ENCODE data around the gene SMPD4. TPM values are rescaled to one million over a fixed set of nuclear protein-coding genes. Genes with fewer than 3 reads are reported as not detected.
"Not testable (repeated sequence)": the region's sequence is repeated elsewhere in the genome, so short reads cannot be mapped to it uniquely, and the experiment has no call there.

SMPD4 gene
- total and polyA plus RNA-seq, 9 of the 15 experiments (the other 6 are each of a cell fraction or from before 2014, with no cell fraction given): 7.5 to 123 (median 35.7) TPM

GRCh38 chr2:130181880-130182682, 679 bp upstream of the SMPD4 start, which contains the start of gene MZT2B (continued):
- peak; percentile 61; the same call in 1 of the 2 replicates for TF ChIP-seq CREB1 (IDR thresholded peaks at IDR 0.05)
- TF ChIP-seq CREB1 (CRISPR knock-in tag; IDR thresholded peaks at IDR 0.05): not testable (repeated sequence)
- peak; percentile 54 for TF ChIP-seq GABPA (tag; conservative IDR thresholded peaks at IDR 0.05; ENCODE audit: low read depth)
- TF ChIP-seq GMEB1 (CRISPR knock-in tag; IDR thresholded peaks at IDR 0.05): peak; percentile 57; the same call in 1 of the 2 replicates
- TF ChIP-seq, protein P1, sequence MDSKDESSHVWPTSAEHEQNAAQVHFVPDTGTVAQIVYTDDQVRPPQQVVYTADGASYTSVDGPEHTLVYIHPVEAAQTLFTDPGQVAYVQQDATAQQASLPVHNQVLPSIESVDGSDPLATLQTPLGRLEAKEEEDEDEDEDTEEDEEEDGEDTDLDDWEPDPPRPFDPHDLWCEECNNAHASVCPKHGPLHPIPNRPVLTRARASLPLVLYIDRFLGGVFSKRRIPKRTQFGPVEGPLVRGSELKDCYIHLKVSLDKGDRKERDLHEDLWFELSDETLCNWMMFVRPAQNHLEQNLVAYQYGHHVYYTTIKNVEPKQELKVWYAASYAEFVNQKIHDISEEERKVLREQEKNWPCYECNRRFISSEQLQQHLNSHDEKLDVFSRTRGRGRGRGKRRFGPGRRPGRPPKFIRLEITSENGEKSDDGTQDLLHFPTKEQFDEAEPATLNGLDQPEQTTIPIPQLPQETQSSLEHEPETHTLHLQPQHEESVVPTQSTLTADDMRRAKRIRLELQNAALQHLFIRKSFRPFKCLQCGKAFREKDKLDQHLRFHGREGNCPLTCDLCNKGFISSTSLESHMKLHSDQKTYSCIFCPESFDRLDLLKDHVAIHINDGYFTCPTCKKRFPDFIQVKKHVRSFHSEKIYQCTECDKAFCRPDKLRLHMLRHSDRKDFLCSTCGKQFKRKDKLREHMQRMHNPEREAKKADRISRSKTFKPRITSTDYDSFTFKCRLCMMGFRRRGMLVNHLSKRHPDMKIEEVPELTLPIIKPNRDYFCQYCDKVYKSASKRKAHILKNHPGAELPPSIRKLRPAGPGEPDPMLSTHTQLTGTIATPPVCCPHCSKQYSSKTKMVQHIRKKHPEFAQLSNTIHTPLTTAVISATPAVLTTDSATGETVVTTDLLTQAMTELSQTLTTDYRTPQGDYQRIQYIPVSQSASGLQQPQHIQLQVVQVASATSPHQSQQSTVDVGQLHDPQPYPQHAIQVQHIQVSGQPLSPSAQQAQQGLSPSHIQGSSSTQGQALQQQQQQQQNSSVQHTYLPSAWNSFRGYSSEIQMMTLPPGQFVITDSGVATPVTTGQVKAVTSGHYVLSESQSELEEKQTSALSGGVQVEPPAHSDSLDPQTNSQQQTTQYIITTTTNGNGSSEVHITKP (IDR thresholded peaks at IDR 0.05; ENCODE audit: partially characterized antibody): peak; percentile 11
- TF ChIP-seq TAF1 (IDR thresholded peaks at IDR 0.05; ENCODE audit: control insufficient read depth, extremely low read depth, insufficient read depth, low read length, severe bottlenecking): peak; percentile 61
- TF ChIP-seq ZNF740 (CRISPR knock-in tag; IDR thresholded peaks at IDR 0.05): peak; percentile 90; the same call in 1 of the 2 replicates
- peak in 1 of 2 experiments; percentile 99; a peak in 2 of 4 replicates for TF ChIP-seq ZNF740 (tag; IDR thresholded peaks at IDR 0.05)
- TF ChIP-seq L3MBTL2 (IDR thresholded peaks at IDR 0.05): 0 out of 2 replicates have a peak, but pooled peaks have one; percentile 7
- peak; percentile 45 for TF ChIP-seq JUND (IDR thresholded peaks at IDR 0.05; ENCODE audit: borderline replicate concordance, low read depth, low read length)
- peak; percentile 28; the same call in 1 of the 3 replicates for TF ChIP-seq JUND (tag; IDR thresholded peaks at IDR 0.05; ENCODE audit: borderline replicate concordance, low read depth, low read length)
- peak; percentile 86 for TF ChIP-seq CXXC5 (CRISPR knock-in tag; IDR thresholded peaks at IDR 0.05)
- peak; percentile 90 for TF ChIP-seq HNRNPL (IDR thresholded peaks at IDR 0.05; ENCODE audit: low read depth, low read length)
- peak in 1 of 2 experiments; percentile 82 for TF ChIP-seq E2F6 (IDR thresholded peaks at IDR 0.05; ENCODE audit: borderline replicate concordance in 1 of 2, extremely low read depth in 1 of 2, insufficient read depth in 1 of 2, insufficient read length in 1 of 2, low read depth in 1 of 2, low read length in 1 of 2, poor library complexity in 1 of 2, severe bottlenecking in 1 of 2)
- peak; percentile 51; the same call in 1 of the 2 replicates for TF ChIP-seq FOSL1 (tag; conservative IDR thresholded peaks at IDR 0.05)
- peak in 1 of 2 experiments; percentile 41; a peak in 1 of 4 replicates for TF ChIP-seq RCOR1 (IDR thresholded peaks at IDR 0.05; ENCODE audit: borderline replicate concordance in 1 of 2, low read depth in 2 of 2, low read length in 2 of 2)
